Tibial artery (tissue), 4 donors: ENCODE data around the gene RAD51B.

Experiments
- DNase-seq, 2 donors: peaks; one replicate each; pipeline ENCODE4 v3.0.0-alpha.2; 2019
- H3K27ac ChIP-seq, 2 donors: fragments of 200-600 bp; sonication (generic) in 1 of 2; 1 replicate in 1 of 2; 2 replicates in 1 of 2; pipeline ENCODE4 v1.5.1; 2018 to 2019; ENCODE audit warnings: mild to moderate bottlenecking in 1 of 2
- H3K27me3 ChIP-seq, 2 donors: fragments of 200-600 bp; sonication (generic) in 1 of 2; one replicate each; pipeline versions ENCODE4 v1.5.1 to v1.6.0; 2016 to 2019
- H3K36me3 ChIP-seq, 3 donors: fragments of 200-600 bp; sonication (generic) in 2 of 3; one replicate each; pipeline ENCODE4 v1.5.1; 2016 to 2019; ENCODE audit warnings: mild to moderate bottlenecking in 2 of 3
- H3K4me1 ChIP-seq, 4 donors: fragments of 200-600 bp; sonication (generic) in 2 of 4; 1 replicate in 3 of 4; 2 replicates in 1 of 4; pipeline ENCODE4 v1.5.1; 2016 to 2019
- H3K4me3 ChIP-seq, 2 donors: fragments of 200-600 bp; sonication (generic) in 1 of 2; 1 replicate in 1 of 2; 2 replicates in 1 of 2; pipeline ENCODE4 v1.5.1; 2018 to 2019; ENCODE audit warnings: mild to moderate bottlenecking in 2 of 2
- H3K9me3 ChIP-seq, 3 donors: fragments of 200-600 bp; sonication (generic) in 1 of 3; one replicate each; pipeline ENCODE4 v1.5.1; 2016 to 2019
- intact Hi-C: fragments of 100-400 bp; cut with DNase I; formaldehyde crosslinking; loops from one replicate; pipeline ENCODE4 v1.15.0; 2023; ENCODE audit warnings: low total_unique reads
- TF ChIP-seq, protein P1 (sequence below), 2 experiments: fragments of 200-600 bp in 1 of 2; fragments of 450-650 bp in 1 of 2; IDR thresholded peaks; one replicate each; pipeline ENCODE4 v1.5.1; 2017 to 2019; ENCODE audit warnings: antibody characterized with exemption in 2 of 2, mild to moderate bottlenecking in 1 of 2, moderate library complexity in 1 of 2

The RAD51B gene

GRCh38 chr14:68384881-68385280, 565.3 kb downstream of the RAD51B start:
- Histone ChIP-seq H3K4me1 (peaks cover 0 to 55% (median 35%) of the 10 kb centered on the region in 4 donors), H3K27ac (peak overlapping the region; percentile 81), H3K4me3 (no peak overlapping the region), H3K9me3 (no peaks in the 10 kb centered on the region), H3K27me3 (no peaks in the 10 kb centered on the region), H3K36me3 (no peaks in the 10 kb centered on the region)
- DNase-seq, result no peak
- TF ChIP-seq, protein P1, sequence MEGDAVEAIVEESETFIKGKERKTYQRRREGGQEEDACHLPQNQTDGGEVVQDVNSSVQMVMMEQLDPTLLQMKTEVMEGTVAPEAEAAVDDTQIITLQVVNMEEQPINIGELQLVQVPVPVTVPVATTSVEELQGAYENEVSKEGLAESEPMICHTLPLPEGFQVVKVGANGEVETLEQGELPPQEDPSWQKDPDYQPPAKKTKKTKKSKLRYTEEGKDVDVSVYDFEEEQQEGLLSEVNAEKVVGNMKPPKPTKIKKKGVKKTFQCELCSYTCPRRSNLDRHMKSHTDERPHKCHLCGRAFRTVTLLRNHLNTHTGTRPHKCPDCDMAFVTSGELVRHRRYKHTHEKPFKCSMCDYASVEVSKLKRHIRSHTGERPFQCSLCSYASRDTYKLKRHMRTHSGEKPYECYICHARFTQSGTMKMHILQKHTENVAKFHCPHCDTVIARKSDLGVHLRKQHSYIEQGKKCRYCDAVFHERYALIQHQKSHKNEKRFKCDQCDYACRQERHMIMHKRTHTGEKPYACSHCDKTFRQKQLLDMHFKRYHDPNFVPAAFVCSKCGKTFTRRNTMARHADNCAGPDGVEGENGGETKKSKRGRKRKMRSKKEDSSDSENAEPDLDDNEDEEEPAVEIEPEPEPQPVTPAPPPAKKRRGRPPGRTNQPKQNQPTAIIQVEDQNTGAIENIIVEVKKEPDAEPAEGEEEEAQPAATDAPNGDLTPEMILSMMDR (IDR thresholded peaks at IDR 0.05), result no peak
- intact Hi-C loops, result no loop called here

- DNase-seq, result no peak
- no peaks in the 10 kb centered on the region for H3K27me3 ChIP-seq
- TF ChIP-seq, protein P1 (IDR thresholded peaks at IDR 0.05), result no peak
- H3K27ac ChIP-seq, result no peak overlapping the region
- peaks cover 0 to 55% (median 32%) of the 10 kb centered on the region in 4 donors for H3K4me1 ChIP-seq
- no peak overlapping the region for H3K4me3 ChIP-seq
- intact Hi-C loops, result no loop called here
- no peaks in the 10 kb centered on the region for H3K9me3 ChIP-seq
- no peaks in the 10 kb centered on the region for H3K36me3 ChIP-seq
Observed at GRCh38 chr14:68386446-68386845, 566.9 kb downstream of the RAD51B start.

DNA sequence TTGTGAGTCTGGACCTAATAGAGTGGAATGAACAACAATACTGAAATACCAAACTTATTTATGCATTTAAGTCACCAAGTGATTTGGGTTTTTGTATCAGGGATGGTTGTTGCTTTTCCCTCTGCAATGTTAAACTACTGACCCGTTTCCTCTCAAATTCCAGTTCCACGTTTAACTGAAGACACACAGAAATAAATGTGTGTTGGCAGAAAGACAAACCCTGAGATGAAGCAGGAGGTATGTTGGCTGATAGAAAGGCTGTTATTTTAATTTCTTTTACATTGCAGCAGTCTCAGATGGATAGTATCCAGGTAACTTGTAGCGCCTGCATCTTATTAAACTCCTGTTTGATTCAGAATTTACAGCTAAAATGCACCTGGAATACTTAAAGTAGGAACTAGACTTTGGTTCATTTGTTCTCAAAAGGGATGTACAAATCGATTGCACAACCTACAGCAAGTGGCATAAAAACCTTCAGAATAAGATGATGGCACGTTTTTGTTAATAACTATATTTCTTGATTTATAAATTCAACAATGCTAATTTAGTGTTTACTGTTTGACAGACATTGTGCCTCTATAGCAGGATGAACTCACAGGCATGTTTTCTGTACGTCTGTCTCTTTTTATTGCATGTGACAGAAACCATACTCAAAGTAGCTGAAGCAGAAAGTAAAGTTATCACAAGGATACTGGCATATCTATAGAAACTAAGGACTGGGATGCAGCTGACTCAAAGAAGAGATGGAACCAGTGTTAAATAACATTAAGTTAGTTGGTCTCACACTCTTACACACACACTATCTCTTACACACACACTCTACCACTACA, 567.6 kb downstream of the RAD51B start:
- H3K36me3 ChIP-seq, result no peaks in the 10 kb centered on the region
- no peak overlapping the region for H3K4me3 ChIP-seq
- no peak overlapping the region for H3K27ac ChIP-seq
- no peaks in the 10 kb centered on the region for H3K27me3 ChIP-seq
- no peaks in the 10 kb centered on the region for H3K9me3 ChIP-seq
- TF ChIP-seq, protein P1 (IDR thresholded peaks at IDR 0.05), result no peak
- no peak for DNase-seq
- intact Hi-C loops, result no loop called here
- peaks cover 0 to 60% (median 35%) of the 10 kb centered on the region in 4 donors for H3K4me1 ChIP-seq

DNA sequence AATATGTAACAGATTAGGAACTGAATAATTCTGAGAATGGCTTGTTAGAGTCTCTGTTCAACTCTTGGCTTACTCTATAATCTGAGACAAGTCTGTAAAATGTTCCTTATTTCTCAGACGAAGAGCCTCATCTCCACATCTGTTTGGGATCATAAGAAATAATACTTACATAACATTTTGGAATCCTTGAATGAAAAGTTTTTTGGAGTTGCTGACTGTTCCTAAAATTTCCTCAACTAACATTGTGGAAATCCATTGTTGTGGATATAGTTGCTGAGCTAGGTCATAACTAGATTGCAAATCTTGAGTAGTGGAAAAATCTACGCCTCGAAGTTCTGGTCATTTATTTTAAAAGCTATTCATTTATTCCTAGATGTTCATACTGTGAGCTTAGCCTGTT, 570.4 kb downstream of the RAD51B start:
- Histone ChIP-seq H3K4me1 (peaks cover 0 to 69% (median 47%) of the 10 kb centered on the region in 4 donors), H3K27me3 (no peaks in the 10 kb centered on the region), H3K27ac (peak overlapping the region; percentile 68 to 82), H3K9me3 (no peaks in the 10 kb centered on the region), H3K4me3 (no peak overlapping the region), H3K36me3 (no peaks in the 10 kb centered on the region)
- intact Hi-C loops, result no loop called here
- DNase-seq, result no peak
- TF ChIP-seq, protein P1 (IDR thresholded peaks at IDR 0.05), result no peak

GRCh38 chr14:68390741-68391140, 571.2 kb downstream of the RAD51B start:
- TF ChIP-seq, protein P1 (IDR thresholded peaks at IDR 0.05), result no peak
- Histone ChIP-seq H3K27me3 (no peaks in the 10 kb centered on the region), H3K4me1 (peaks cover 0 to 72% (median 54%) of the 10 kb centered on the region in 4 donors), H3K9me3 (no peaks in the 10 kb centered on the region), H3K4me3 (no peak overlapping the region), H3K36me3 (no peaks in the 10 kb centered on the region), H3K27ac (peak overlapping the region; percentile 68 to 82)
- intact Hi-C loops, result no loop called here
- DNase-seq, result no peak
